Esophagus muscularis mucosa (tissue), 3 donors: ENCODE data around the gene NSRP1.

Source experiments
- POLR2A ChIP-seq: fragments of 450-650 bp; IDR thresholded peaks from one replicate; pipeline ENCODE4 v1.6.1; 2017; ENCODE audit warnings: antibody characterized with exemption, moderate library complexity, mild to moderate bottlenecking, low read depth
- POLR2AphosphoS5 ChIP-seq, 2 donors: sonication (generic); formaldehyde crosslinking; IDR thresholded peaks; one replicate each; pipeline ENCODE4 v1.6.1; 2017; ENCODE audit warnings: antibody characterized with exemption in 2 of 2
- TF ChIP-seq, protein P1 (sequence below), 3 experiments: fragments of 200-600 bp in 2 of 3; fragments of 450-650 bp in 1 of 3; sonication (generic) in 2 of 3; IDR thresholded peaks; one replicate each; pipeline ENCODE4 v1.5.1; 2017 to 2019; ENCODE audit warnings: antibody characterized with exemption in 3 of 3, mild to moderate bottlenecking in 2 of 3, moderate library complexity in 1 of 3

DNA sequence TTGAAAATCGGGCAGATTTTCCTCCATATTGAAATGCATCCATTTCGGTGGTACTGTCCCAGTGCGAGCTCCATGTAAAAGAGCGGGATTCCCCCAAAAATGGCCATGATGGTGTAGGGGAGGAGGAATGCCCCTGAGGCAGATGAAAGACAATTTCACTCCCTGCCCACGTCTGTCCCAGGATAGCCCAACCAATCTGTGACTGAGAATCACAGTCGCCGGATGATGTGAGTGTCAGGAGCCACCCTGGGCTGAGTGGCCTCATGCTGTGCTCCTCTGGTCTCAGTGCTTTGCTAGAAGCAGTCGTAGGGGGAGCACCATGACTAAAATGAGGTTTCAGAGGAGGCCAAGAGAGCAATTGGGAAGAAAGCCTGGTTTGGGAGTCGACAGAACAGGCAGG is 102.2 kb downstream of the NSRP1 start:
- TF ChIP-seq, protein P1, sequence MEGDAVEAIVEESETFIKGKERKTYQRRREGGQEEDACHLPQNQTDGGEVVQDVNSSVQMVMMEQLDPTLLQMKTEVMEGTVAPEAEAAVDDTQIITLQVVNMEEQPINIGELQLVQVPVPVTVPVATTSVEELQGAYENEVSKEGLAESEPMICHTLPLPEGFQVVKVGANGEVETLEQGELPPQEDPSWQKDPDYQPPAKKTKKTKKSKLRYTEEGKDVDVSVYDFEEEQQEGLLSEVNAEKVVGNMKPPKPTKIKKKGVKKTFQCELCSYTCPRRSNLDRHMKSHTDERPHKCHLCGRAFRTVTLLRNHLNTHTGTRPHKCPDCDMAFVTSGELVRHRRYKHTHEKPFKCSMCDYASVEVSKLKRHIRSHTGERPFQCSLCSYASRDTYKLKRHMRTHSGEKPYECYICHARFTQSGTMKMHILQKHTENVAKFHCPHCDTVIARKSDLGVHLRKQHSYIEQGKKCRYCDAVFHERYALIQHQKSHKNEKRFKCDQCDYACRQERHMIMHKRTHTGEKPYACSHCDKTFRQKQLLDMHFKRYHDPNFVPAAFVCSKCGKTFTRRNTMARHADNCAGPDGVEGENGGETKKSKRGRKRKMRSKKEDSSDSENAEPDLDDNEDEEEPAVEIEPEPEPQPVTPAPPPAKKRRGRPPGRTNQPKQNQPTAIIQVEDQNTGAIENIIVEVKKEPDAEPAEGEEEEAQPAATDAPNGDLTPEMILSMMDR (IDR thresholded peaks at IDR 0.05), result no peak
- TF ChIP-seq POLR2A (no peak), POLR2AphosphoS5 (IDR thresholded peaks at IDR 0.05) (no peak)
